Breast epithelium (tissue), 4 donors: ENCODE measurements around the gene USP19. TPM values are rescaled to one million over a fixed set of nuclear protein-coding genes. Genes with fewer than 3 reads are reported as not detected.

Experiments
- DNase-seq, 2 donors: peaks; one replicate each; pipeline ENCODE4 v3.0.0-alpha.2; 2019; ENCODE audit warnings: low spot score in 2 of 2
- H3K27ac ChIP-seq, 2 donors: fragments of 200-600 bp; sonication (generic) in 1 of 2; one replicate each; pipeline ENCODE4 v1.5.1; 2016 to 2019; ENCODE audit warnings: mild to moderate bottlenecking in 1 of 2
- H3K27me3 ChIP-seq, 2 donors: fragments of 200-600 bp; sonication (generic) in 1 of 2; one replicate each; pipeline versions ENCODE4 v1.5.1 to v1.6.0; 2017 to 2019; ENCODE audit warnings: control low read depth in 1 of 2, mild to moderate bottlenecking in 1 of 2
- H3K36me3 ChIP-seq: fragments of 200-600 bp; one replicate; pipeline ENCODE4 v1.5.1; 2019
- H3K4me1 ChIP-seq, 2 donors: fragments of 200-600 bp; sonication (generic); one replicate each; pipeline ENCODE4 v1.5.1; 2016 to 2019; ENCODE audit warnings: control low read depth in 1 of 2
- H3K4me3 ChIP-seq, 3 donors: fragments of 200-600 bp; sonication (generic); 1 replicate in 2 of 3; 2 replicates in 1 of 3; pipeline ENCODE4 v1.5.1; 2016 to 2019; ENCODE audit warnings: mild to moderate bottlenecking in 3 of 3, moderate library complexity in 2 of 3
- H3K9me3 ChIP-seq, 2 donors: fragments of 200-600 bp; sonication (generic) in 1 of 2; one replicate each; pipeline ENCODE4 v1.5.1; 2016 to 2019; ENCODE audit warnings: control low read depth in 1 of 2
- CTCF ChIP-seq, 3 donors: fragments of 450-650 bp; IDR thresholded peaks; one replicate each; pipeline ENCODE4 v1.5.1; 2016 to 2017; ENCODE audit warnings: antibody characterized with exemption in 3 of 3, mild to moderate bottlenecking in 3 of 3, moderate library complexity in 3 of 3
- POLR2A ChIP-seq: fragments of 450-650 bp; IDR thresholded peaks from one replicate; pipeline ENCODE4 v1.6.1; 2016; ENCODE audit warnings: antibody characterized with exemption, mild to moderate bottlenecking, moderate library complexity
- POLR2AphosphoS5 ChIP-seq, 3 donors: sonication (generic); formaldehyde crosslinking; IDR thresholded peaks; one replicate each; pipeline ENCODE4 v1.6.1; 2017; ENCODE audit warnings: antibody characterized with exemption in 3 of 3
- intact Hi-C: fragments of 100-400 bp; cut with DNase I; formaldehyde crosslinking; loops from one replicate; pipeline ENCODE4 v1.15.1; 2023; ENCODE audit warnings: low total_unique reads
- total RNA-seq, 3 donors: library from RNA; depleted of rRNA; stranded (reverse); fragments of >200 nt; gene quantifications; one replicate each; pipeline ENCODE4 v1.1.0, GENCODE V29; 2016

Gene USP19
- total RNA-seq, 3 donors from 2014 or later, result 49.2 to 57.2 (median 56.2) TPM

DNA sequence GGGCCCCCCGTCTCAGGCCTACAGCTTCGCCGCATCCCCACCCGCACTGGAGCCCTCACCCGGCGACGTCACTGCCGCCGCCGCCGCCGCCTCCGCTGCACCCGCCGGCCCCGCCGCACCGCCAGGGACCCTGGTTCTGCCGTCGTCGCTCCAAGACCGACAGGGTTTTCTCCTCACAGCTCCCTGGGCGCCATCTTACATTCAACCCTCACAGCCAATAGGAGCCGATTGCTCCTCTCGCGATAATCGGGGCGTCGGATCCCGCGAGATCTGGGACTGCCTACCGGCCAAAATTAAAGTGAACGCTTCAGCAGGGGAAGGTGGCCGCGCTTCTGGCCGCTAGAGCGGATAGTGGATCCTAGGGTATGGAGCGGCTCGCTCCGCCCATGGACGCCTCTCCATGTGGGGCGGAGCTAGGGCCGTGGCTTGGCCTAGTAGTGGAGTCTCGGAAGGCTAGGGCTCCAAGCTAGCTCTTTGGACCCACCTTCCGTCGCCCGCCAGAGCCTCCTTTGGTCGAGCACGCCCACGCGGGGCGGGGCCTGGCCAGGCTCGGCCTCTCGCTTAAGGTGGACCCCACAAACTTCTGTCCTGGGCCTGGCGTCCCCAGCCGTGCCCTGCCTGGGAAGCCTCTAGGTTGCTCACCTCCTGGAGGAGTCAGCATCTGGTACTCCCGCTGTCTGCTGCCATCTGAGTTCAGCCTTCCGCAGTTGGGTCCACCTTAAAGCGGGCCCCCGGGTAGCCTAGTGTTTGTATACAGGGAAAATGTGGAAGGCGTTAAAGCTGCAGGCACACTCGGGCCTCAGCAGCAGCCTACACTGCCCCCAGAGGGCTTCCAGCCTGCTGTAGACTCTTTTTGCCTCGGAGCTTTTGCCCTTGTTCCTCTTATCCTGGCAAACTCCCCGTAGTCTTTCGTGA lies 26.5 kb downstream of the USP19 start, which contains the start of gene QRICH1:
TSS of gene QRICH1 (minus strand) at position 219 of the 915 bp plus-strand sequence. CDS start 17,054 bp downstream, outside the sequence.
- Histone ChIP-seq H3K4me3 (peak within 1 kb of the TSS; percentile 84 to 99 (median 85)), H3K36me3 (no peaks in the 10 kb centered on the region), H3K27me3 (no peaks in the 10 kb centered on the region), H3K27ac (peak within 1 kb of the TSS; percentile 95 to 96), H3K9me3 (no peaks in the 10 kb centered on the region), H3K4me1 (peaks cover 0 to 24% of the 10 kb centered on the region in 2 donors)
- TF ChIP-seq POLR2A, result peak; percentile 77
- peak; percentile 71 to 84 (median 78) for TF ChIP-seq POLR2AphosphoS5 (IDR thresholded peaks at IDR 0.05)
- peak; percentile 20 to 62 (median 36) for TF ChIP-seq CTCF (IDR thresholded peaks at IDR 0.05)
- intact Hi-C loops, result no loop called here
- DNase-seq, result peak; percentile 97

DNA sequence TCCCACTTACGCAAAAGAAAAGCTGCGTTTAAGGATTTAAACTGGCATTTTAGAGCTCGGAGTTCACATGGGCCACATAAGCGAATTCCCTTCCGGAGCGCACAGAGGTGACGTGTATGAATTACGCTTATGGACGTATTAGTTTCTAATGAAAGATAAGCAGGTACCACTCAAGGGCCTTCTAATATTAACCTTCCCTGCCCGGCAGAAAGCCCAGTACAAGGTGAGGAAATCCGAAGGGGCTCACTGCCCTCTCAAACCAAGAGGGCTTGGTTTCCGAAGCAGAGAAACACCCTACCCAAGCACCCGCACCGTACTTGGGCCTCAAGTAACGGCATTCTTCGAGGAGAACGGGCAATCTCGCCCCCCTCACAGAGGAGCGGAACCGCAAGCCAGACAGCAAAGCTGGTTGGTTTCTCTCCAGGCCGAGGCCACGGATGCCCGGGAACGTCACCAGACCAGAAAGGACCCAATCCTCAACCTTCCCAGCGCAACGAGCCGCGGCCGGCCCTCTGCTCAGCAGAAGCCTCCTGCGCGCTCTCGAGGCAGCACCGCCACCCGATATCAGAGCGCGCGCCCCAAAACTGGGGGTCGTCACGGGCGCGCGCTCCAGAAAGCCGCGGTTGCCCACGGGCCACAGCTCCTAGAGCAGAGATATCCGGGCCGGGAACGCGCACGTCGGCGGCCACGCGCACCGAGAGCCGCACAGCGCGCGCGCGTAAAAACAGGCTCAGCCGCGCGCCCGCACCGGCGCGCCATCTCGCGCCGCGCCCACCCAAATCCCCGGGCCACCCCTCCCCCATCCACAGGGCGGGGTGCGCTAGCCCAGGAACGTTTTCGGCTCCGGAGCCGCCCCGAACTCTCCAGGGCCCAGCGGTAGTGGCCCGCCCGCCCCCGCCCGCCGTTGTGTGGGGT lies 27.4 kb downstream of the USP19 start:
- no peaks in the 10 kb centered on the region for H3K9me3 ChIP-seq
- H3K36me3 ChIP-seq, result no peaks in the 10 kb centered on the region
- peak overlapping the region; percentile 95 to 96 for H3K27ac ChIP-seq
- TF ChIP-seq POLR2AphosphoS5 (IDR thresholded peaks at IDR 0.05), result no peak
- no peak for TF ChIP-seq CTCF (IDR thresholded peaks at IDR 0.05)
- peak; percentile 53 to 69 for DNase-seq
- peaks cover 0 to 24% of the 10 kb centered on the region in 2 donors for H3K4me1 ChIP-seq
- H3K4me3 ChIP-seq, result peak overlapping the region; percentile 84 to 99 (median 85)
- no peaks in the 10 kb centered on the region for H3K27me3 ChIP-seq
- intact Hi-C loops, result no loop called here

DNA sequence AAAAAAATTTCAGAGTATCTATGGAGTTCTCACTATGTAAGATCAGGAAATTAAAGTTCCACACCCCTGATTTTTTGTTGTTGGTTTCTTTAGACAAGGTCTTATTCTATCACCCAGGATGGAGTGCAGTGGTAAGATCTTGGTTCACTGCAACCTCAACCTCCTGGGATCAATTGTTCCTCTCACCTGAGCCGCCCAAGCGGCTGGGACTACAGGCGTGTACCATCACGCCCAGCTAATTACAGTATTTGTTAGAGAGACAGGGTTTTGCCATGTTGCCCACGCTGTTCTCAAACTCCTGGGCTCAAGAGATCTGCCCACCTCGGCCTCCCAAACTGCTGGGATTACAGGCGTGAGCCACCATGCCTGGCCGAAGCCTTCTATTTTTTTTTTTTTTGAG lies 39.2 kb downstream of the USP19 start:
- no peak overlapping the region for H3K4me3 ChIP-seq
- H3K27ac ChIP-seq, result no peak overlapping the region
- TF ChIP-seq CTCF (IDR thresholded peaks at IDR 0.05) (no peak), POLR2AphosphoS5 (IDR thresholded peaks at IDR 0.05) (no peak), POLR2A (no peak)
- no peaks in the 10 kb centered on the region for H3K36me3 ChIP-seq
- no peaks in the 10 kb centered on the region for H3K27me3 ChIP-seq
- intact Hi-C loops, result no loop called here
- no peaks in the 10 kb centered on the region for H3K4me1 ChIP-seq
- H3K9me3 ChIP-seq, result no peaks in the 10 kb centered on the region
- no peak for DNase-seq

GRCh38 chr3:49079270-49079669 lies 41.4 kb downstream of the USP19 start:
- no peaks in the 10 kb centered on the region for H3K27me3 ChIP-seq
- H3K4me3 ChIP-seq, result no peak overlapping the region
- no peaks in the 10 kb centered on the region for H3K36me3 ChIP-seq
- DNase-seq, result no peak
- H3K9me3 ChIP-seq, result no peaks in the 10 kb centered on the region
- no peak overlapping the region for H3K27ac ChIP-seq
- H3K4me1 ChIP-seq, result no peaks in the 10 kb centered on the region
- intact Hi-C loops, result no loop called here
- TF ChIP-seq POLR2A, result no peak
- TF ChIP-seq CTCF (IDR thresholded peaks at IDR 0.05), result no peak
- TF ChIP-seq POLR2AphosphoS5 (IDR thresholded peaks at IDR 0.05), result no peak
